ENCODE results near the gene IL12B.
"Not testable (repeated sequence)": the region's sequence is repeated elsewhere in the genome, so short reads cannot be mapped to it uniquely, and the experiment has no call there.

Gene IL12B

GRCh38 chr5:159330131-159330800 is at the start of gene IL12B:
Gene IL12B, minus strand, starts transcription at chr5:159330487. Its CDS starts 3,705 bp downstream, at chr5:159326782.
- DNase-seq: no peak

GRCh38 chr5:159377653-159378052 is 47.4 kb upstream of the IL12B start:
- DNase-seq: no peak

- not testable (repeated sequence) for DNase-seq
Measured at GRCh38 chr5:159367866-159368265, 37.6 kb upstream of the IL12B start.

- peak; percentile 15 for DNase-seq
Measured at GRCh38 chr5:159366776-159367175, 36.5 kb upstream of the IL12B start.

DNA sequence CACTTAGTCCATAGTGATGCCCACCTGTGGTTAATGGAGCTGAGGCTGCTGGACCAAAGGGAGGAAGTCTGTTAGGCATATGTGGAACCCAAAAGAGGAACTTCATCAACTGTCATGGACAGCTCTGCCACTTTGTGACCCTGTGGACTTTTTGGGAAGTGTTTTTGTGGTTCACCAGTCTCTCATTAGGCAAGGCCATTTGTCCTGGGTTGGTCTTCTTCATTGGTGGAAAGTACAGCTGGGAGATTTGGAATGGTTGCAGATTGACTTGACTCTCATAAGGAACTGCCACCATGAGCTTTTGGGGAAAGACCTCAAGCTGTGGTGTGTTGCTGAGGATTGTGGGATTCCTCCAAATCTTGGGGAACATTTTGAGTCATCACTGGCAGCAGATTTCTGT is 31.9 kb upstream of the IL12B start:
- no peak for DNase-seq

- DNase-seq: not testable (repeated sequence)
Measured at GRCh38 chr5:159359871-159360270, 29.6 kb upstream of the IL12B start.

DNA sequence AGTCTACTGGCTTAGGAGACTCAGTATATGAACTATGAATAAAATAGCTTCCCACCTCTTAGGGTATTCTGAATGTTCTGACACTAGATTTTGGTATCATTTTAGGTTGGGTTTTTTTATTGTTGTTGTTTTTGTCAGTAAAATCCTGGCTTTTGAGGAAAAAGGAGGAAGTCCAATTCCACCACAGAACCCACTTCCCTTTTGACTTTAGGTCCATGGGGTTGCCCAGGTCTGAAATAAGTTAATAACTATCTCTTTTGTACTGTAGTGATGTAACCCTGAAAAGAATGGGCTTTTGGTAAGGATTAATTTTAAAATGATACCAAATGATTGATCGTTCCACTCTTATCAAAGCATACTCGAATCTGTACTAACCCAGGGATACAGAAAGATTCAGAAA is 29.1 kb upstream of the IL12B start:
- DNase-seq: no peak

GRCh38 chr5:159353661-159354252 is 23.5 kb upstream of the IL12B start:
- no peak for DNase-seq

- not testable (repeated sequence) for DNase-seq
Measured at GRCh38 chr5:159350644-159351043, 20.4 kb upstream of the IL12B start.

- DNase-seq: not testable (repeated sequence)
Measured at GRCh38 chr5:159350216-159350615, 19.9 kb upstream of the IL12B start.

- no peak for DNase-seq
Measured at GRCh38 chr5:159345861-159346260, 15.6 kb upstream of the IL12B start.

DNA sequence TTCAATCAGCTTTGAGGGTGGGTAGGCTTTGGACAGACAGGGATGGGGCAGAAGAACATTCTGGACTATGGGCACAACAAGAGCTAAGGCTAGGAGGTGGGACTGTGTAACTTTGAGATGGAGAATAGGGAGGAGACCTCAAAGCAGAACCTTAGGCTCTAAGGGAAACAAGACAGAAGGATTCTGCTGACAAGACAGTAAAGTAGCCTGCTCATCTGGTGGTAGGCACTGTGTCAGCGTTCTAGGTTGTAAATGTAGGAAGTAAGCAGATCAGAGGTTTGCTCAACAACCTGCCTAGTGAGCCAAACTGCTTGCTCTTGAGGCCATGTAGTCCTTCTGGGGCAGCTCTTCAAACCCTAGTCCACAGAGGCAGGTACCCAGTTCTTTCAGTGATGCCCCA is 15.0 kb upstream of the IL12B start:
- DNase-seq: no peak

DNA sequence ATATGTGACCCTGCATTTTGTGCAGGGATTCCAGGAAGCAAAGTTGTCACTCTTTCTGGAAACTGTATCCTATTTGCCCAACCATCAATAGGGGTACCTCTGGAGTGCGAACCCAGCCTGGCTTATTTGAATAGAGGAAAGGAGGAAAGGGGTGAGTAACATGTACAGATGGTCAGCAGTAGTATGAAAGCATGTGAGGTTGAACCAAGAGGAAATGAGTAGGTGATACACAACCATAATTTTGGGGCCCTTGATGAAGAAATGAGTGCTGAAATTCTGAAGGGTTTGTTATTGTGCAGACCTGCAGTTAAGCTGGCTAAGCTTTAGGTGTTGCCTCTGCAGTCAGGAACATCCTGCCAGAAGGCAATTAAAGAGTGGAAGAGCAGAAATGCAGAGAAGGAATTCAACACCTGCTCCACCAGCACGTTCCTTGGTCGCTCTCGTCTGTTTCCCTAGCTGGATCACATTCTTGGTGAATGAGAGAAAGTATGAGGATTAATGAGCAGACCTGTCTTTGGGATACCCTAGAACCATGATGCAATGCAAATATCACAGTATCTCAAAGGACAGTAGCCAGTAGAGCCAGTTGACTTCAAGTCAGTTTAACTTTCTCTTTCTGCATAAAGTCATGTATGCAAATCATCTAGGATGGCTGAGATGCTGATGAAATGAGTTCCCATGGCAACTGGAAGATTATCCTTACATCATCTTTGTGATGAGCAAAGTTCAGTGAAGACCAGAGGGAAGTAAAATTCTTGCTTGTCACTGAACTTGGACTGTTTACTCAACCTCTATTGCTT is 13.2 kb upstream of the IL12B start:
- no peak for DNase-seq

GRCh38 chr5:159342840-159343239 is 12.6 kb upstream of the IL12B start:
- DNase-seq: no peak

DNA sequence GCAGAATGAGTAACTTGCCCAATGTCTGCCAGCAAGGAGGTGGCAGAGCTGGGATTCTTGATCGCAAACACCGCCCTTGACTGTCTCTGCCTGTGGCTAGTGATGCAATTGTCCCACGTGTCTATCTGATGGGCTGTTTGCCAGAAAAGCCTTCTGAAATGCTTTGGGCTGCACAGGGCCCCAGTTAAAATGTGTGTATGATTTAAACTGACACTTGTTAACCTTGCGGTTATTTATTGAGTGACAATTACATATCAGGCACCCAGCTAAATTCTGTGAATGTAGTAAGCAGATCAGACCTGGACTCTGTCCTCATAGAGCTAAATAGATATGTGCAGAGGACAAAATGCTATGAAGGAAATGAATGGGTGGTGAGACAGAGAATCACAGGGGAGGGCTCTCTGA is 11.6 kb upstream of the IL12B start:
- peak; percentile 60 for DNase-seq

DNA sequence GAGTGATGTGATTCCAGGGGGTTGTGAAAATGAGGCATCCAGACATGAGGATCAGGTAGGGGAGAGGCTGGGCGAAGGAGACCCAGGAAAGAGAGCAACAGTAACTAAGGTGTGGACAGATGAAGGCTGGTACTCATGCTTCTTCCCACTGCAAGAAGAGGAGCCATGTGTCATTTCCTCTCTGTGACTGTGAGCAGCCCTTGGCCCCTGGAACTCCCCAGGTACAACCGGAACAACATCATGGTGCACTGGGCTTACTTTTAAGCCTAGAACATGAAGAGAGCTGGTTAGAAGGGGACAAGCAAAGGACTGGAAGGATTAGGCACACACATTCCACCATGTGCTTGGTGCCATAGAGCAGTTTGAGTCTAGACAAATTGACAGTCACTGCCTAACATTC is 10.9 kb upstream of the IL12B start:
- no peak for DNase-seq

DNA sequence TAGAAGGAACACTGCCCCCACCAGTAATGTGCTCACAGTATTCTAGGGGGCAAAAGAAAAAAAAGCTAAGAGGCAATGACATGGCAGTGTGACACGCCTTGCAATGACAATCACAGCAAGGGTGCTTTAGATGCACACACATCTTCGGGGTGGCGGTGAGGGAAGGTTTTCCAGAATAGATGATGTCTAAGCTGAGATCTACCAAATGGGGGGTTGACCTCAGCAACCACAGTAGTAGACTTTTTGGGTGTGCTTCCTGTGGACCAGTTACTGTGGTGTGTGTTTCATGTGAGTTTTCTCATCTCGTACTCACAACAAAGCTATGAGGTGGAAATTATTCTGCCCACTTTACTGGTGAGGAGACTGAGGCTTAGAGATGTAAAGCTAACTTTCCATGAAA is 10.2 kb upstream of the IL12B start:
- peak; percentile 63 for DNase-seq

GRCh38 chr5:159339460-159339859 is 9.2 kb upstream of the IL12B start:
- DNase-seq: no peak

DNA sequence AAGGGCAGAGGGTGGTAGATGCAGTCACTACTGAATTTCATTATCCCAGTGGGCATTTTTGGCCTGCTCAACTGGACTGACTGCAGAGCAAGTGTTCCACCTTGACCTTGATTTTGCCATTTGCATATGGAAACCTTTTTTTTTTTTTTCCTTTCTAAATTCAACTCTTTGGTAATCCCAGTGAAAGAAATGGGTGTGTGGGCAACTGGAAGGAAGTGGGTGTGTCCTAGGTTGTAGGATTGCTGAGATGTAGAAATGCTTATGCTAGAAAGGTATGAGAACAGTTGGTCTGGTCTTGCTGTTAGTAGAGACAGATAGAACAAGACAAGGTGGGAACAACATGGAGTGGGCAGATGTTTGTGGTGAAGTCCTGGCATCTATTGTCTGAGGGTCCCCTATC is 7.8 kb upstream of the IL12B start:
- no peak for DNase-seq

GRCh38 chr5:159337016-159337955 is 7.0 kb upstream of the IL12B start:
- peak; percentile 79 for DNase-seq

GRCh38 chr5:159336586-159336985 is 6.3 kb upstream of the IL12B start:
- no peak for DNase-seq

GRCh38 chr5:159333545-159333925 is 3.2 kb upstream of the IL12B start:
- DNase-seq: no peak

Data from activated CD4-positive, alpha-beta T cell treated with anti-CD3 and anti-CD28 coated beads, Interleukin-2, amount 50 U/mL, for 16 hours (primary cell).